ENCODE results near the gene RPS24.

Gene RPS24

DNA sequence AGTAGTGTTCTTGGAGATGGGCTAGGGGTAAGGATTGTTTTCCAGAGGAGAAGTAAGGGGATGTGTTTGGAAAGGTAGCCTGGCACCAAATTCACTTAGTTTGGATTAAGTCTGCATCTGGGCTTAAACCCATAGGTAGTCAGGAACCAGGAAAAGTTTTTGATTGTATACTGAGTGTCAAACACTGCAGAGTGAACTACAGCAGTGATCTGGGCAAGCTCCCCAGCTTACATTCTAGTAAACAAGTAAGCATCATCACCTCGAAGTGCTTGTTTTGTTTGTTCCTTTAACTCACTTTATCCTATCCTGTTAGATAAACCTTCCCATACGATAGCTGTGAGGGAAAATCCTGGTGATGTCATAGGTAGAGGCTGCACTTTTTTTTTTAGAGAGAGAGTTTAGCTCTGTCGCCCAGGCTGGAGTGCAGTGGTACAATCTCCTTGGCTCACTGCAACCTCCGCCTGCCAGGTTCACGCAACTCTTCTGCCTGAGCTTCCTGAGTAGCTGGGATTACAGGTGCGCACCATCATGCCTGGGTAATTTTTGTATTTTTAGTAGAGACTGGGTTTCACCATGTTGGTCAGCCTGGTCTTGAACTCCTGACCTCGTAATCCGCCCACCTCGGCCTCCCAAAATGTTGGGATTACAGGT lies 2.4 kb downstream of the RPS24 start:
- no peak for DNase-seq (ENCODE audit: low read depth)
- peak overlapping the region; percentile 98 for H3K4me3 ChIP-seq (ENCODE audit: low read depth, low read length)
- TF ChIP-seq CTCF (IDR thresholded peaks at IDR 0.05; ENCODE audit: control insufficient read depth, extremely low read depth, insufficient read depth): no peak

DNA sequence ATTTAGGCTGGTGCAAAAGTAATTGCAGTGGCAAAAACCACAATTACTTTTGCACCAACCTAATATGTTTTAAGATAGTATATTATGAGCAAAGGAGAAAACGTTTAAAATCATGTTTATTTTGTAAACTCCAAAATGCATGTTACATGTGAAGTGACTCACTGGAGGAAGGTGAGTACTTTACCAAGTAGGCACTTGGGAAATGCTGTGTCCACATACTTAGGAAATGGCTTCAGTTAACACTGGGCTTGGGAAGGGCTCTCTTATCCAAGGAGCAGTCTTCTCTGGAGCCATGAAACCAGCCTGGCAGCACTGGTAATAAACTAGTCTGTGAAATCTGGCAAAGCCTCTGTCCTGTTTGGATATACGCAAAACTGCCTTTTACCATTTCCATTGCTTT lies 4.4 kb downstream of the RPS24 start:
- H3K4me3 ChIP-seq (ENCODE audit: low read depth, low read length): no peak overlapping the region
- TF ChIP-seq CTCF (IDR thresholded peaks at IDR 0.05; ENCODE audit: control insufficient read depth, extremely low read depth, insufficient read depth): no peak
- no peak for DNase-seq (ENCODE audit: low read depth)

GRCh38 chr10:78038791-78039547 lies 5.3 kb downstream of the RPS24 start:
- TF ChIP-seq CTCF (IDR thresholded peaks at IDR 0.05; ENCODE audit: control insufficient read depth, extremely low read depth, insufficient read depth): no peak
- no peak for DNase-seq (ENCODE audit: low read depth)
- H3K4me3 ChIP-seq (ENCODE audit: low read depth, low read length): no peak overlapping the region

DNA sequence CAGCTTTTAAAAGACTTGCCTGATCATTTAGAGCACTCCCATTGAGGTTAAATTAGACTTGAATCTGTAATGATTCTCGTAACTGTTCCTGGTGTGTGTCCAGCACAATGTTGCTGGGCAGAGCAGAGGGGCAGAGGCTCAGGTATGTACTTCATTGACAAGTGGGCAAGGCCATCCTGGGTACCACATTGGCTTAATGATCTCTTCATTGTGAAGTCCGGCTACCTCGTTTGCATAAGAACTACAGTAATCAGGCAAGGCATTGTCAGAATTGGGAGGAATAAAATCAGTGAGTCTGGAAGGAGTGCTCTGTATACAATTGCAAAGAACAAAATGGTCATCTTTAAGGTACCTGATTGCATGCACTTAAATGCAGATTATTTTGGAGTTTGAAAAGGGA lies 6.1 kb downstream of the RPS24 start:
- DNase-seq (ENCODE audit: low read depth): no peak
- TF ChIP-seq CTCF (IDR thresholded peaks at IDR 0.05; ENCODE audit: control insufficient read depth, extremely low read depth, insufficient read depth): no peak
- no peak overlapping the region for H3K4me3 ChIP-seq (ENCODE audit: low read depth, low read length)

DNA sequence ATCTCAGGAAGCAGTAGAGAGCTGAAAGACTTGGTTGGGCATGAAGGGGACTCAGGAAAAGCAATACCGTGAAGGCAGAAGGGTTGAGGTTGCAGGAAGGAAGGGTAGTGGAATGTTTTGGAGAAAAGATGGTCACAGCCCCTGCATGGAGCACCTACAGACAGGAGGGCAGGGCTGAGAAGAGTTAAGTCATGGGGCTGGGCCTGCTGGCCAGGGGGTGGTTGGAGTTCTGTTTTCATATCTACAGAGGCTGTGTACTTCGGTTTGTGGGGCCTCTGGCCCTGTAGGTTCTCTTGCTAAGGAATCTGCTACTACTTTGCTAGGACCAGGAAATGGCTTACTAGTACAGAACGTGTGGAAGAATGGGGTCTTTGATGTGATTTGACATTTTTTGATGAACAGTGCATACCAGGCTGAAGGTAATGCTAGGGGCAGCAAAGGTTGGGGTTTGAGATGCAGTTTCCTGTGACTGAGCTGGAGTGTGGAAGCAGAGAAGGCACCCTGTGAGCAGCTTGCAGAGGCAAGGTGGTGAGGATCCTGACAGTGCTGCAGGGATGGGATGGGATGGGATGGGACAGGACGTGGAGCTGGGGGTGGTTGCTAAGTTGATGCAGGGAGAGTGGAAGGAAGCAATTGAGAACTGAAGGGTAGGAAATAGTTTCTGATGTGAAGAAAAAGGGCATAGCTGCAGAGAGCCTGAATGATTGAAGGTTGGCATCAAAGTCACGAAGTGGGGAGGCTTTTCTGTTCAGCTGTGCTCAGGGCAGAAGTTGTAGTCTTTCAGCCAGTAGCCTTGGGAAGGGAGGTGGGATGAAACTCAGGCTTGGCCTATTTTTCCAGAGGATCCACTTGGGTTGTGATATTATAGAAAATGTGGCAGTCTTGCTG lies 7.8 kb downstream of the RPS24 start:
- H3K4me3 ChIP-seq (ENCODE audit: low read depth, low read length): no peak overlapping the region
- DNase-seq (ENCODE audit: low read depth): no peak
- no peak for TF ChIP-seq CTCF (IDR thresholded peaks at IDR 0.05; ENCODE audit: control insufficient read depth, extremely low read depth, insufficient read depth)

GRCh38 chr10:78042058-78042751 lies 8.5 kb downstream of the RPS24 start:
- no peak overlapping the region for H3K4me3 ChIP-seq (ENCODE audit: low read depth, low read length)
- no peak for TF ChIP-seq CTCF (IDR thresholded peaks at IDR 0.05; ENCODE audit: control insufficient read depth, extremely low read depth, insufficient read depth)
- DNase-seq (ENCODE audit: low read depth): no peak

Data from LNCaP clone FGC (cell line).